Prostate gland (tissue), 2 donors: ENCODE data around the gene TFAM. TPM values are rescaled to one million over a fixed set of nuclear protein-coding genes. Genes with fewer than 3 reads are reported as not detected.

Experiments used
- DNase-seq: peaks from one replicate; pipeline ENCODE4 v3.0.0-alpha.2; 2019; ENCODE audit warnings: low spot score
- H3K27ac ChIP-seq, 2 donors: fragments of 200-600 bp; sonication (generic); 2 replicates each; pipeline ENCODE4 v1.5.1; 2017 to 2019
- H3K27me3 ChIP-seq: fragments of 200-600 bp; sonication (generic); replicated peaks from 2 replicates; pipeline ENCODE4 v1.5.1; 2019; ENCODE audit not compliant: insufficient read depth
- H3K36me3 ChIP-seq, 2 donors: fragments of 200-600 bp; sonication (generic); 1 replicate in 1 of 2; 2 replicates in 1 of 2; pipeline versions ENCODE4 v1.5.1 to v1.8.1; 2017 to 2019
- H3K4me1 ChIP-seq: fragments of 200-600 bp; sonication (generic); replicated peaks from 2 replicates; pipeline ENCODE4 v1.5.1; 2019
- H3K4me3 ChIP-seq, 2 donors: fragments of 200-600 bp; sonication (generic); 2 replicates each; pipeline ENCODE4 v1.5.1; 2017 to 2019
- H3K9me3 ChIP-seq: fragments of 200-600 bp; sonication (generic); 2 replicates; pipeline ENCODE4 v1.5.1; 2017
- CTCF ChIP-seq, 4 experiments: fragments of 200-600 bp in 2 of 4; fragments of 450-650 bp in 2 of 4; sonication (generic) in 2 of 4; IDR thresholded peaks; 1 replicate in 3 of 4; 2 replicates in 1 of 4; pipeline ENCODE4 v1.5.1; 2016 to 2019; ENCODE audit warnings: antibody characterized with exemption in 4 of 4, mild to moderate bottlenecking in 2 of 4, moderate library complexity in 2 of 4
- POLR2A ChIP-seq: fragments of 450-650 bp; IDR thresholded peaks from one replicate; pipeline ENCODE4 v1.6.1; 2016; ENCODE audit warnings: antibody characterized with exemption, mild to moderate bottlenecking
- POLR2AphosphoS5 ChIP-seq: sonication (generic); formaldehyde crosslinking; IDR thresholded peaks from one replicate; pipeline ENCODE4 v1.6.1; 2017; ENCODE audit warnings: antibody characterized with exemption
- WGBS: methylation state at CpG from one replicate; pipeline ENCODE4 v1.1.5; 2018; 5-methylcytosine and 5-hydroxymethylcytosine counted together
- intact Hi-C: fragments of 100-400 bp; cut with DNase I; formaldehyde crosslinking; loops from one replicate; pipeline ENCODE4 v1.14.2; 2022
- total RNA-seq, 2 donors: library from RNA; depleted of rRNA; stranded (reverse); fragments of >200 nt; gene quantifications; one replicate each; pipeline ENCODE4 v1.1.0, GENCODE V29; 2016

Gene TFAM
- total RNA-seq, 2 donors from 2014 or later, result 21.0 to 24.4 TPM

DNA sequence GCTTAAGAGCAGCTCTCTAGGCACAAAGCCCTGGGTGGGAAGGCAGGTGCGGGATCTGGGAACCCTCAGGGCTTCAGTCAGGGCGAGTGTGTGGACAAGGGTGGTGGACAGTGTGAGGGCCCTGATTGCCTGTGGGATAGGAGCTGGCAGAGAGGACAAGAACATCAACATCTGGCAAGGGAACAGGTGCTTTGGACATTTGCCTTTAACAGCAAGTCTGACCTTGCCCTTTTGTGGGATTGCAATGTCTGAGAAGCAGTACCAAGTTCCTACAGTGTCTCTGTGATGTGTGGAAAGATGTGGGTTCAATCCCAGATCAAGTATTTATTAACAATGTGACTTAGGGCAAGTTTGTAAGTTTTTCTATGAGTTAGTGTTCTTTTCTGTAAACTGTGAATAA lies 46.7 kb downstream of the TFAM start:
- H3K4me3 ChIP-seq, result no peak overlapping the region
- intact Hi-C loops, result no loop called here
- no peaks in the 10 kb centered on the region for H3K36me3 ChIP-seq
- WGBS, result 81% methylated on average over 2 of the region's 2 CpGs
- no peak for DNase-seq
- H3K27me3 ChIP-seq, result no peaks in the 10 kb centered on the region
- H3K27ac ChIP-seq, result no peak overlapping the region
- no peaks in the 10 kb centered on the region for H3K4me1 ChIP-seq
- no peaks in the 10 kb centered on the region for H3K9me3 ChIP-seq
- no peak for TF ChIP-seq POLR2A
- no peak for TF ChIP-seq POLR2AphosphoS5
- TF ChIP-seq CTCF (IDR thresholded peaks at IDR 0.05), result no peak

DNA sequence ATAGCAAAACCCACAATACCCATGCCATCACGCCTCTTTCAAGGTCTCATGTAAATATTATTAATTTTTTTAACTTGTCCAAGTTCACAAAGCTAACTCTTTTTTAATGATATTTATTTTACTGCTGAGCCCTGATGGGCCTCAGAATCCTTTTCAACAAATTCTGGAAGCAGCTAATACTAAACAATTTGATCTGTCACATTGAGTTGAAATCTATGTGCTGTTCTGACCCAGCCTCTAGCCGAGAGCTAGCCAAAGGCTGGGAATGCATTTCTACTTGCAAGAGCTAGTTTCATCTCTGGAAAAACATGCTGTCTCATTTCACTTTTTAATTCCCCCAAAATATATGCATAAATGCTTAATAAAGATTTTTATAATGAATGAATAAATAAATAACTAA lies 47.9 kb downstream of the TFAM start:
- no peak overlapping the region for H3K4me3 ChIP-seq
- no peak for TF ChIP-seq POLR2A
- TF ChIP-seq POLR2AphosphoS5, result no peak
- TF ChIP-seq CTCF (IDR thresholded peaks at IDR 0.05), result no peak
- no peak overlapping the region for H3K27ac ChIP-seq
- no peaks in the 10 kb centered on the region for H3K27me3 ChIP-seq
- no peak for DNase-seq
- no peaks in the 10 kb centered on the region for H3K9me3 ChIP-seq
- no peaks in the 10 kb centered on the region for H3K4me1 ChIP-seq
- intact Hi-C loops, result no loop called here
- H3K36me3 ChIP-seq, result no peaks in the 10 kb centered on the region
- 56% methylated on average over 2 of the region's 2 CpGs for WGBS

DNA sequence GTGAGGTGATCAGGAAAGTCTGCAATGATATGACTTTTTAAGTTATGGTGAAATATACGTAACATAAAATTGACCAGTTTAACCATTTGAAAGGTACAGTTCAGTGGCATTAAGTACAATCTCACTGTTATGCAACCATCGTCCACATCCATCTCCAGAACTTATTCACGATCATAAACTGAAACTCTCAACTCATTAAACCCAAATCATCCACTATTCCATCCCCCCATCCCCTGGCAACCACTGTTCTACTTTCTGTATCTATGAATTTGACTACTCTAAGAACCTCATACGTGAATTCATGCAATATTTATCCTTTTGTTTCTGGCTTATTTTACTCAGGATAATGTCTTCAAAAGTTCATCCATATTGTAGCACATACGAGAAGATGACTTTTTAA lies 48.4 kb downstream of the TFAM start:
- H3K27me3 ChIP-seq, result no peaks in the 10 kb centered on the region
- WGBS, result 89% methylated on average over 5 of the region's 5 CpGs
- TF ChIP-seq CTCF (IDR thresholded peaks at IDR 0.05), result no peak
- no peak for TF ChIP-seq POLR2A
- no peak for TF ChIP-seq POLR2AphosphoS5
- no peaks in the 10 kb centered on the region for H3K4me1 ChIP-seq
- H3K36me3 ChIP-seq, result no peaks in the 10 kb centered on the region
- DNase-seq, result no peak
- no peak overlapping the region for H3K4me3 ChIP-seq
- intact Hi-C loops, result no loop called here
- no peaks in the 10 kb centered on the region for H3K9me3 ChIP-seq
- H3K27ac ChIP-seq, result no peak overlapping the region

- H3K4me1 ChIP-seq, result no peaks in the 10 kb centered on the region
- H3K27ac ChIP-seq, result no peak overlapping the region
- H3K9me3 ChIP-seq, result no peaks in the 10 kb centered on the region
- TF ChIP-seq CTCF (IDR thresholded peaks at IDR 0.05) (no peak), POLR2A (no peak), POLR2AphosphoS5 (no peak)
- WGBS, result 43% methylated on average over 2 of the region's 2 CpGs
- H3K27me3 ChIP-seq, result no peaks in the 10 kb centered on the region
- H3K36me3 ChIP-seq, result no peaks in the 10 kb centered on the region
- intact Hi-C loops, result no loop called here
- H3K4me3 ChIP-seq, result no peak overlapping the region
- DNase-seq, result no peak
These were observed 50.2 kb downstream of the TFAM start for GRCh38 chr10:58435297-58435985.

DNA sequence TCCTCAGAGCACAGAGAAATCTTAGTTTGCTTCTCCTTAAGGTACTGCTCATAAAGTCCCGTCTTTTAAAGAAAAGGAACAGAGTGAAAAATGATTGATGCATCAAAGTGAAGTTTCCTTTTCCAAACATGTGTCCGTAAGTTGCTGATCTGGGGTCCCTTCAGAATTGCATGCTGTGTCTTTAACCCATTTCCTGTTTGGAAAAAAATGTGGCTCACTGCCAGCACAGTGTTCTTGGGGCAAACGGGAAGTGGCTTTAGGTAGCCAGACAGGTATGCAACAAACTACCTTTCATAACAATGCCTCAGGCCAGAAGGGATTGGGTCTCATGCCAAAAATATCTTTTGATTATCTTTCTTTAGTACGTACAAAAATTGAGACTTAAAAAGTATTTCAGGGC lies 50.9 kb downstream of the TFAM start:
- intact Hi-C loops, result no loop called here
- DNase-seq, result no peak
- WGBS, result 48% methylated on average over 4 of the region's 4 CpGs

More for the DNA sequence above, 50.9 kb downstream of the TFAM start:
- Histone ChIP-seq H3K4me1 (no peaks in the 10 kb centered on the region), H3K4me3 (no peak overlapping the region), H3K27me3 (no peaks in the 10 kb centered on the region), H3K36me3 (no peaks in the 10 kb centered on the region), H3K27ac (no peak overlapping the region), H3K9me3 (no peaks in the 10 kb centered on the region)
- TF ChIP-seq POLR2AphosphoS5 (no peak), POLR2A (no peak), CTCF (IDR thresholded peaks at IDR 0.05) (no peak)
